DMS153 (cell line): ENCODE data around the gene MR1.

ENCODE experiments used
- DNase-seq: peaks from one replicate; lab custom pipeline; 2025; lab: John Stamatoyannopoulos, UW

Gene MR1

GRCh38 chr1:181108304-181108867 is 74.6 kb downstream of the MR1 start:
- no peak for DNase-seq

- no peak for DNase-seq
These were observed 76.2 kb downstream of the MR1 start for GRCh38 chr1:181110013-181110412.
